ENCODE data around the gene CHGA. TPM values are rescaled to one million over a fixed set of nuclear protein-coding genes. Genes with fewer than 3 reads are reported as not detected.

The CHGA gene
- polyA plus RNA-seq, 2 of the 4 experiments (the other 2 are of a cell fraction), result 0.32 to 0.70 TPM

- DNase-seq (ENCODE audit: low read depth in 1 of 2, low spot score in 1 of 2), result no peak
- no peak overlapping the region for H3K4me2 ChIP-seq
- CTCF ChIA-PET, result no interaction called here
- no peak overlapping the region for H3K27ac ChIP-seq
- POLR2A ChIA-PET, result no interaction called here
- no peak for FAIRE-seq
- H3K4me3 ChIP-seq, result no peak overlapping the region
- H3K4me1 ChIP-seq, result no peaks in the 10 kb centered on the region
- WGBS (ENCODE audit: missing lambda C conversion rate), result 21% methylated on average over 7 of the region's 7 CpGs
- no peak for TF ChIP-seq HDAC2 (IDR thresholded peaks at IDR 0.05)
- no peak for TF ChIP-seq RARB (CRISPR knock-in tag; IDR thresholded peaks at IDR 0.05)
- TF ChIP-seq RFX5 (IDR thresholded peaks at IDR 0.05), result no peak
- no peak for TF ChIP-seq HES2 (IDR thresholded peaks at IDR 0.05)
- TF ChIP-seq POLR2A (IDR thresholded peaks at IDR 0.05; ENCODE audit: low read length), result no peak
- TF ChIP-seq, protein P1, sequence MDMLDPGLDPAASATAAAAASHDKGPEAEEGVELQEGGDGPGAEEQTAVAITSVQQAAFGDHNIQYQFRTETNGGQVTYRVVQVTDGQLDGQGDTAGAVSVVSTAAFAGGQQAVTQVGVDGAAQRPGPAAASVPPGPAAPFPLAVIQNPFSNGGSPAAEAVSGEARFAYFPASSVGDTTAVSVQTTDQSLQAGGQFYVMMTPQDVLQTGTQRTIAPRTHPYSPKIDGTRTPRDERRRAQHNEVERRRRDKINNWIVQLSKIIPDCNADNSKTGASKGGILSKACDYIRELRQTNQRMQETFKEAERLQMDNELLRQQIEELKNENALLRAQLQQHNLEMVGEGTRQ (IDR thresholded peaks at IDR 0.05), result no peak
- TF ChIP-seq CHD2 (IDR thresholded peaks at IDR 0.05; ENCODE audit: low read length, partially characterized antibody), result no peak
- TF ChIP-seq EP300 (IDR thresholded peaks at IDR 0.05), result no peak
- no peak for TF ChIP-seq ZC3H11A (IDR thresholded peaks at IDR 0.05)
- no peak for TF ChIP-seq HOXA7 (CRISPR knock-in tag; IDR thresholded peaks at IDR 0.05)
- TF ChIP-seq SREBF2 (IDR thresholded peaks at IDR 0.05), result no peak
- TF ChIP-seq CBX2 (IDR thresholded peaks at IDR 0.05; ENCODE audit: borderline replicate concordance, low read depth), result no peak
- no peak for TF ChIP-seq JUN (IDR thresholded peaks at IDR 0.05)
- TF ChIP-seq BHLHE40 (IDR thresholded peaks at IDR 0.05; ENCODE audit: low read depth, low read length), result no peak
- no peak for ATAC-seq
- H3K9me3 ChIP-seq, result peaks cover 25% of the 10 kb centered on the region
Measured at GRCh38 chr14:92890830-92891588, 31.9 kb upstream of the CHGA start.

GRCh38 chr14:92892589-92892988 is 30.4 kb upstream of the CHGA start:
- no peak for DNase-seq (ENCODE audit: low read depth in 1 of 2, low spot score in 1 of 2)
- Histone ChIP-seq H3K4me3 (no peak overlapping the region), H3K27ac (no peak overlapping the region), H3K9me3 (peaks cover 25% of the 10 kb centered on the region), H3K4me1 (no peaks in the 10 kb centered on the region), H3K4me2 (no peak overlapping the region)
- TF ChIP-seq CBX2 (IDR thresholded peaks at IDR 0.05; ENCODE audit: borderline replicate concordance, low read depth) (no peak), HES2 (IDR thresholded peaks at IDR 0.05) (no peak), FOXS1 (CRISPR knock-in tag; IDR thresholded peaks at IDR 0.05) (no peak), BHLHE40 (IDR thresholded peaks at IDR 0.05; ENCODE audit: low read depth, low read length) (no peak)
- TF ChIP-seq, protein P2, sequence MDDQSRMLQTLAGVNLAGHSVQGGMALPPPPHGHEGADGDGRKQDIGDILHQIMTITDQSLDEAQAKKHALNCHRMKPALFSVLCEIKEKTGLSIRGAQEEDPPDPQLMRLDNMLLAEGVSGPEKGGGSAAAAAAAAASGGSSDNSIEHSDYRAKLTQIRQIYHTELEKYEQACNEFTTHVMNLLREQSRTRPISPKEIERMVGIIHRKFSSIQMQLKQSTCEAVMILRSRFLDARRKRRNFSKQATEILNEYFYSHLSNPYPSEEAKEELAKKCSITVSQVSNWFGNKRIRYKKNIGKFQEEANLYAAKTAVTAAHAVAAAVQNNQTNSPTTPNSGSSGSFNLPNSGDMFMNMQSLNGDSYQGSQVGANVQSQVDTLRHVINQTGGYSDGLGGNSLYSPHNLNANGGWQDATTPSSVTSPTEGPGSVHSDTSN (IDR thresholded peaks at IDR 0.05), result no peak
- no peak for FAIRE-seq
- no peak for ATAC-seq
- CTCF ChIA-PET, result interaction anchor here (1.2 kb wide), 1 partner anchor 9 kb away, joined by 4 read pairs; no protein-coding TSS in a partner anchor
- POLR2A ChIA-PET, result no interaction called here

DNA sequence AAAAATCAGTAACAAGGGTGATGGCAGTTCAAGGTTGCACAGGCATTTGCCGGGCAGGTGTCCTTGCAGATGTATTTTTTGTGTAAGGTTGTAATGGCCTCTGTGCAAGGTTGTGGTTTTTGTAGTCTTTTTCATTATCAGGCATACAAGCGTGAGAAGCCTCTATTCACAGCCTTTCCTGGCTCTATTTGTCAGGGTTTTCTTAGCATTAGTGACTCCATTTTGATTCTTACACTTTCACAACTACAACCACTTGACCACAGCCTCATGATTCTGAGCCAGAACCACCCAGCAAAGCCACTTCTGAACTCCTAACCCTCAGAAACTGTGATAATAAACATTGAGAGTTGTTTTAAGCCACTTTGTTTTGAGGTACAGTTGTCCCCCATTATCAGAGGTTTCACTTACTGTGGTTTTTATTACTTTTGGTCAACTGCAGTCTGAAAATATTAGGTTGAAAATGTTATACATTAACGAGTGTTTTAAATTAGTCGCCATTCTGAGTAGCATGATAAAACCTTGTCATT is 27.5 kb upstream of the CHGA start:
- Histone ChIP-seq H3K4me1 (no peaks in the 10 kb centered on the region), H3K4me2 (no peak overlapping the region), H3K27ac (no peak overlapping the region), H3K9me3 (peaks cover 25% of the 10 kb centered on the region), H3K4me3 (no peak overlapping the region)
- CTCF ChIA-PET, result interaction anchor here (1.4 kb wide), 1 partner anchor 218 kb away, joined by 3 read pairs; no protein-coding TSS in a partner anchor
- TF ChIP-seq MAZ (IDR thresholded peaks at IDR 0.05; ENCODE audit: borderline replicate concordance, low read depth, low read length), result no peak
- FAIRE-seq, result no peak
- WGBS (ENCODE audit: missing lambda C conversion rate), result 4% methylated on average over 4 of the region's 4 CpGs
- no peak for ATAC-seq
- no peak for DNase-seq (ENCODE audit: low read depth in 1 of 2, low spot score in 1 of 2)
- POLR2A ChIA-PET, result no interaction called here
